ENCODE results near the gene AP3S2. TPM values are rescaled to one million over a fixed set of nuclear protein-coding genes. Genes with fewer than 3 reads are reported as not detected.

The AP3S2 gene
- polyA plus RNA-seq, 3 donors: 30.8 to 41.2 (median 32.4) TPM

DNA sequence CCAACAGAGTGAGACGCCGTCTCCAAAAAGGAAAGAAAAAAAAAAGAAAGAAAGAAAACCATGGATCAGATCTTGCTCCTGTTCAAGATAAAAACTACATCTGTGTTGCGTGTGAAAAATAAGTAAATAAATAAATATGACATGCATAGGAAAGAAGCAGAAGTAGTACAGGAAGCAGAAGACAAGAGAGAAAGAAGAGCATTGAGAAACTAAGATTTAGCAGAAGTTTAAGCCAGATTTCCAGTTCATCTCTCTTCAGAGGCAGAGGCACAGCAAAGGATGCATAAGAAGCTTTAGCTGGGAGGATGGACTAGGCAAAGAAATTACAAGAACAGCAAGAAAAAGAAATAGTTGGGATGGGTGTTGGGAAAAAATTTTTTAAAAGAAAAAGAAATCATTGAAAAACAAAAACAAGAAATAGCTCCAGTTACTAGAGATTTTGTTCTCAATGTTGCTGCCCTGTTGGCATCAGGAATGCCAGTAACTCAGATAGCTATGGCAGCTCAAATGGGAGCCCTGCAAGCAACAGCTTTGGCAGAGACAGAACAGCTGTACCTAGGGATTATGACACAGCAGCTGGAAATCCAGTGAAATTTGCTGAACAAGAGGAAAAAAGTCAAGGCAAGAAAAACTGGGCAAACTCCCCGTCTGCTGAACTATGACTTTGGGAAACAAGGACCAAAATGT, 17.3 kb downstream of the AP3S2 start:
- no peaks in the 10 kb centered on the region for H3K27me3 ChIP-seq (ENCODE audit: control insufficient read depth in 2 of 2, insufficient read depth in 2 of 2, low read length in 2 of 2)
- H3K9ac ChIP-seq (ENCODE audit: insufficient read depth, low read length, poor library complexity, severe bottlenecking): peak overlapping the region; percentile 71
- peak overlapping the region; percentile 8 to 85 for H3K4me3 Mint-ChIP-seq
- H3K79me2 ChIP-seq (ENCODE audit: insufficient read depth, low read length): peaks cover 26% of the 10 kb centered on the region
- peak overlapping the region in 2 of 3 experiments; percentile 4 to 47 for H3K4me3 ChIP-seq (replicated peaks in 1 of 3; ENCODE audit: low read depth in 2 of 3, low read length in 3 of 3)
- peaks cover 38 to 49% of the 10 kb centered on the region in 2 donors for H3K36me3 ChIP-seq (replicated peaks in 1 of 2; ENCODE audit: control insufficient read depth in 1 of 2, insufficient read depth in 2 of 2, low read length in 2 of 2)
- peak overlapping the region; percentile 90 to 98 (median 97) for H3K27ac Mint-ChIP-seq
- H3K27ac ChIP-seq (ENCODE audit: low read depth in 1 of 2, low read length in 2 of 2): peak overlapping the region; percentile 88 to 91
- 10% methylated on average over 2 of the region's 4 CpGs for WGBS (ENCODE audit: insufficient coverage)
- H3K4me1 Mint-ChIP-seq: peaks cover 40% of the 10 kb centered on the region
- peak; percentile 42 to 83 (median 56) for DNase-seq
- peak overlapping the region; percentile 43 for H3K4me2 ChIP-seq (replicated peaks; ENCODE audit: extremely low read depth, low read length, poor library complexity, severe bottlenecking)
- intact Hi-C loops (cut with micrococcal nuclease): loop anchor here in 1 of 2 donors (5.0 kb wide), 2 partner anchors 39 to 64 kb away; partner anchors contain the start of gene ANPEP
- peaks cover 29 to 66% of the 10 kb centered on the region in 2 donors for H3K36me3 Mint-ChIP-seq
- H3K4me1 ChIP-seq (ENCODE audit: control insufficient read depth in 1 of 2, insufficient read depth in 2 of 2, low read length in 2 of 2): peaks cover 43 to 46% of the 10 kb centered on the region in 2 donors
- peaks cover 0 to 2% (median 0%) of the 10 kb centered on the region in 7 donors for H3K9me3 Mint-ChIP-seq
- H3K9me3 ChIP-seq (replicated peaks in 1 of 2; ENCODE audit: control insufficient read depth in 1 of 2, insufficient read depth in 1 of 2, low read length in 2 of 2): no peaks in the 10 kb centered on the region
- no peak overlapping the region for H2AFZ ChIP-seq (ENCODE audit: insufficient read depth, low read depth, low read length, poor library complexity, severe bottlenecking)
- no peaks in the 10 kb centered on the region for H4K20me1 ChIP-seq (ENCODE audit: insufficient read depth, low read length)
- peaks cover 0 to 3% (median 0%) of the 10 kb centered on the region in 3 donors for H3K27me3 Mint-ChIP-seq (ENCODE audit: low read depth in 3 of 3)
- TF ChIP-seq, protein P1, sequence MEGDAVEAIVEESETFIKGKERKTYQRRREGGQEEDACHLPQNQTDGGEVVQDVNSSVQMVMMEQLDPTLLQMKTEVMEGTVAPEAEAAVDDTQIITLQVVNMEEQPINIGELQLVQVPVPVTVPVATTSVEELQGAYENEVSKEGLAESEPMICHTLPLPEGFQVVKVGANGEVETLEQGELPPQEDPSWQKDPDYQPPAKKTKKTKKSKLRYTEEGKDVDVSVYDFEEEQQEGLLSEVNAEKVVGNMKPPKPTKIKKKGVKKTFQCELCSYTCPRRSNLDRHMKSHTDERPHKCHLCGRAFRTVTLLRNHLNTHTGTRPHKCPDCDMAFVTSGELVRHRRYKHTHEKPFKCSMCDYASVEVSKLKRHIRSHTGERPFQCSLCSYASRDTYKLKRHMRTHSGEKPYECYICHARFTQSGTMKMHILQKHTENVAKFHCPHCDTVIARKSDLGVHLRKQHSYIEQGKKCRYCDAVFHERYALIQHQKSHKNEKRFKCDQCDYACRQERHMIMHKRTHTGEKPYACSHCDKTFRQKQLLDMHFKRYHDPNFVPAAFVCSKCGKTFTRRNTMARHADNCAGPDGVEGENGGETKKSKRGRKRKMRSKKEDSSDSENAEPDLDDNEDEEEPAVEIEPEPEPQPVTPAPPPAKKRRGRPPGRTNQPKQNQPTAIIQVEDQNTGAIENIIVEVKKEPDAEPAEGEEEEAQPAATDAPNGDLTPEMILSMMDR (IDR thresholded peaks at IDR 0.05): no peak

DNA sequence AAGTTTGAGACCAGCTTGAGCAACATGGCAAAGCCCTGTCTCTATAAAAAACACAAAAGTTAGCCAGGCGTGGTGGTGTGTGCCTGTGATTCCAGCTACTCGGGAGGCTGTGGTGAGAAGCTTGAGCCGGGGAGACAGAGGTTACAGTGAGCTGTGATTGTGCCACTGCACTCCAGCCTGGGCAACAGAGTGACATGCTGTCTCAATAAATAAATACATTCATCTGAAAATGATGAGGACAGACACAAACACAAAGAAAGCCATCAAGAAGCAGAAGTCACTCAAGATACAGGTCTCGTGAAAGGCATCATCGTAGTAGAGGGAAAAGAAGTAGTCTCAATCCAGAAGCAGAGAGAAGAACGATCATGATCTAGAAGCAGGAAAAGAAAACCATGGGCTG, 18.1 kb downstream of the AP3S2 start:
- peaks cover 0 to 2% (median 0%) of the 10 kb centered on the region in 7 donors for H3K9me3 Mint-ChIP-seq
- Histone ChIP-seq H3K9me3 (replicated peaks in 1 of 2; ENCODE audit: control insufficient read depth in 1 of 2, insufficient read depth in 1 of 2, low read length in 2 of 2) (no peaks in the 10 kb centered on the region), H3K36me3 (replicated peaks in 1 of 2; ENCODE audit: control insufficient read depth in 1 of 2, insufficient read depth in 2 of 2, low read length in 2 of 2) (peaks cover 38 to 49% of the 10 kb centered on the region in 2 donors), H3K27ac (ENCODE audit: low read depth in 1 of 2, low read length in 2 of 2) (peak overlapping the region; percentile 88 to 91), H3K4me2 (replicated peaks; ENCODE audit: extremely low read depth, low read length, poor library complexity, severe bottlenecking) (peak overlapping the region; percentile 43), H2AFZ (ENCODE audit: insufficient read depth, low read depth, low read length, poor library complexity, severe bottlenecking) (no peak overlapping the region), H3K27me3 (ENCODE audit: control insufficient read depth in 2 of 2, insufficient read depth in 2 of 2, low read length in 2 of 2) (no peaks in the 10 kb centered on the region), H3K4me3 (replicated peaks in 1 of 3; ENCODE audit: low read depth in 2 of 3, low read length in 3 of 3) (no peak overlapping the region), H3K9ac (ENCODE audit: insufficient read depth, low read length, poor library complexity, severe bottlenecking) (peak overlapping the region; percentile 71), H3K79me2 (ENCODE audit: insufficient read depth, low read length) (peaks cover 22% of the 10 kb centered on the region), H4K20me1 (ENCODE audit: insufficient read depth, low read length) (no peaks in the 10 kb centered on the region), H3K4me1 (ENCODE audit: control insufficient read depth in 1 of 2, insufficient read depth in 2 of 2, low read length in 2 of 2) (peaks cover 43 to 48% of the 10 kb centered on the region in 2 donors)
- intact Hi-C loops (cut with micrococcal nuclease): loop anchor here in 1 of 2 donors (5.0 kb wide), 2 partner anchors 38 to 63 kb away; partner anchors contain the start of gene ANPEP
- 80% methylated on average over 3 of the region's 6 CpGs for WGBS (ENCODE audit: insufficient coverage)
- peaks cover 0 to 3% (median 0%) of the 10 kb centered on the region in 3 donors for H3K27me3 Mint-ChIP-seq (ENCODE audit: low read depth in 3 of 3)
- peak overlapping the region; percentile 6 to 85 for H3K4me3 Mint-ChIP-seq
- peaks cover 31 to 68% of the 10 kb centered on the region in 2 donors for H3K36me3 Mint-ChIP-seq
- DNase-seq: peak; percentile 13 to 62 (median 55)
- peak overlapping the region; percentile 90 to 98 (median 97) for H3K27ac Mint-ChIP-seq
- H3K4me1 Mint-ChIP-seq: peaks cover 41% of the 10 kb centered on the region
- TF ChIP-seq, protein P1 (IDR thresholded peaks at IDR 0.05): no peak
